Right ventricle myocardium superior (tissue), 1 donor: ENCODE measurements around the gene CAMTA1. TPM values are rescaled to one million over a fixed set of nuclear protein-coding genes. Genes with fewer than 3 reads are reported as not detected.
"Not testable (repeated sequence)": the region's sequence is repeated elsewhere in the genome, so short reads cannot be mapped to it uniquely, and the experiment has no call there.

ENCODE experiments used
- ATAC-seq: fragments of 200-7000 bp; cut with Tn5 transposase; one replicate; pipeline ENCODE4 v1.9.1; 2020; ENCODE audit warnings: mild to moderate bottlenecking; ENCODE audit not compliant: poor library complexity
- DNase-seq: peaks from one replicate; pipeline ENCODE4 v3.0.0-alpha.2; 2020
- intact Hi-C: fragments of 100-400 bp; cut with DNase I; formaldehyde crosslinking; loops from one replicate; pipeline ENCODE4 v1.11.2; 2022
- total RNA-seq: library from RNA; stranded (reverse); fragmentation: NEBNext Ultra II Directional; extraction: Animal tissue kit (Norgen Biotek cat#: 25700); gene quantifications from one replicate; pipeline ENCODE4 v1.2.1, GENCODE V29; 2021
- donor health status: DM: no; HTN: yes; CAD: no; lungs with severe emphysema.

The CAMTA1 gene
- total RNA-seq, 1 donor from 2014 or later = 153 TPM

DNA sequence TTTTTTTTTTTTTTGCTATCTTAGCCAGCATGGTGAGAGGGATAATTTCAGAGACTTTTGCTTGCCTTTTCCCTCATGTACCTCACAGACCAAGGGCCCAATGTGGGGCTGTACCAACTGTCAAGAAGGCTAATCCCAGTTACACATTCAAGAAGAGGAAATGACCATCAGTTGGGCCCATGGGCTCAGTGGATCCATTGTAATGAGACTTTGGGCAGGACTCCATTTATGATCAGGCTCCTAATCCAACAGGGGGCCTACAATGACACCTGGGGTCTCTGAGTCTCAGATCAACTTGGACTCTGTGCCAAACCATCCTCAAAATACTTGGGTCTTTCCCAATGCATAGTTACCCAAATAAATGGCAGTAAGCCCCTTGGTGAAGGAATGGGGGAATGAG, 535.4 kb downstream of the CAMTA1 start:
- DNase-seq = no peak
- intact Hi-C loops = no loop called here
- ATAC-seq = no peak

DNA sequence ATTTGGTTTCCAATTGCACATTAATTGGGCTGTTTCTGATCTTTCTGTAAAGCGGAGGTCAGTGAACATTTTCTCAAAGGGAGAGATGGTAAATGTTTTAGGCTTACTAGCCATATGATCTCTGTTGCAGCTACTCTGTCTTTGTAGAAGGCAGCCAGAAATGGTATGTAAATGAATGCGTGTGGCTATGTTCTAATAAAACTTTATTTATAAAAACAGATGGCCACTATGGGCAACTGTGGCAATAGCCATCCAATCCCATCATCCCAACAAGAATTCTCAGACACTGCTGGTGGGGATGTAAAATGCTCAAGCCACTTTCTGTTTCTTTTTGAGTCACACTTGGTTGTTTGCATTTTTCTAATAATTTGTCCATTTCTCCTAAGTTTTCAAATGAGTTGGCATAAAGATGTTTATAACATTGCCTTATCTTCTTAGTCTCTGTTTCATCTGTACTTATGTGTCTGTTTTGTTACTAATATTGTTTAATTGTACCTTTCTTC, 537.1 kb downstream of the CAMTA1 start:
- ATAC-seq = no peak
- DNase-seq = no peak

DNA sequence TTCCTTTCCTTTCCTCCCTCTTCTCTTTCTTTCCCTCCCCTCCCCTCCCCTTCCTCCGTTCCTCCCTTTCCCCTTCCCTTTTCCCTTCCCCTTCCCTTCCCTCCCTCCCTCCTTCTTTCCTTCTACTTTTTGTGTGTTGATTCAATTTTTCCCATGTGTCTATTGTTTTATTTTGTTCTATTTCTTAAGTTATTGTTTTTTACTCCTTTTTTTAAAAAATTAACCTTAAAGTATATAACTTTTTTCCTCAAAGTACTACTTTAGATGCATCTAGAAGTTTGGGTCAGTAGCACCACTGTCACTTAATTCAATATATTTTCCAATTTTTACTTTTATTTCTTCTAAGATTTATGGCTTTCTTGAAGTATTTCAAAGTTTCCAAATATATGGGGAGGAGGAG, 537.7 kb downstream of the CAMTA1 start:
- ATAC-seq = no peak
- DNase-seq = no peak
- intact Hi-C loops = no loop called here

More for the DNA sequence above, 537.1 kb downstream of the CAMTA1 start:
- intact Hi-C loops = no loop called here

DNA sequence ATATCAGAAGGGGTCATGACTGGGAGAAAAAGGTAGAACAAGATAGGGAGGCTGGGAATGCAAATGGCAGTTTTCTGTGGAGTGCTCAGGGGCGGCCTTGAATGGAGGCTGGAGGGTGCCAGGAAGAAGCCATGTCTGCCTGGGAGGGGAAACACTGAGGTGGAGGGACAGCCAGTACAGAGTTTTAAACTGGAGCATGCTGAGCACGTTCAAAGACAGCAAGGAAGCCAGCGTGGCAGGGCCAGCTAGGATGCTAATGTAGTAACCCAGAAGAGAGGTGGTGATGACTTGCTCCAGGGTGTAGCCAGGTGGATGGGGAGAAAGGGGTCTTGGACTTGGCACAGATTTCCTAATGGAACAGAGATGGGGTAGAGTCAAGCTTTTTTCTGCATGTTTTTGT, 540.0 kb downstream of the CAMTA1 start:
- no peak for ATAC-seq
- DNase-seq = no peak
- intact Hi-C loops = no loop called here

DNA sequence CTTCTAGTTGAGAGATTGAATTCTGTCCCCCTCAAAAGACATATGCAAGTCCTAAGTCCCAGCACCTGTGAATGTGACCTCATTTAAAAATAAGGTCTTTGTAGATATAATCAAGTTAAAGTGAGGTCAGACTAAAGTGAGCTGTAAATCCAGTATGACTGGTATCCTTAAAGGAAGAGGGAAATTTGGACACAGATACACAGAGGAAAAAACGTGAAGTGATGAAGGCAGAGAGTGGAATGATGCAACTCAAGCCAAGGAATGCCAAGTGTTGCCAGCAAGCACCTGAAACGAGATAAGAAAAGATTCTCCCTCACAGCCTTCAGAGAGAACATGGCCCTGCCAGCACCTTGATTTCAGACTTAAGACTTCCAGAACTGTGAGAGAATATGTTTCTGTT, 541.1 kb downstream of the CAMTA1 start:
- intact Hi-C loops = no loop called here
- no peak for DNase-seq
- ATAC-seq = no peak

DNA sequence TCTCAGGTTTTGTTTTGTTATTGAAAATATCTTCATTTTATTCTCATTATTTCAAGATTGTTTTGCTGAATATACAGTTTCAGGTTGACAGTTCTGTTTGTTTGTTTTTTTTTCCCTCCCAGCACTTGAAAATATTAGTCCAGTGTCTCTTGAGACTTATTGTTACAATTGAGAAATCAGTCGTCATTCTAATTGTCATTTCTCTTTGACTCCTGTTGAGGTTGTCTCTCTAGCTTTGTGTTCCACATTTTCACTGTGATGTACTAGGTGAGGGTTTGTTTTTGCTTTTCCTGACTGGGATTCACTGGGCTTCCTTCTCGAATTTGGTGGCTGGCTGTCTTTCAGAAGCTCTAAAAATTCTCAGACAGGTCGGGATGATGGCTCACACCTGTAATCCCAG, 542.6 kb downstream of the CAMTA1 start:
- no peak for ATAC-seq
- DNase-seq = no peak
- intact Hi-C loops = no loop called here

DNA sequence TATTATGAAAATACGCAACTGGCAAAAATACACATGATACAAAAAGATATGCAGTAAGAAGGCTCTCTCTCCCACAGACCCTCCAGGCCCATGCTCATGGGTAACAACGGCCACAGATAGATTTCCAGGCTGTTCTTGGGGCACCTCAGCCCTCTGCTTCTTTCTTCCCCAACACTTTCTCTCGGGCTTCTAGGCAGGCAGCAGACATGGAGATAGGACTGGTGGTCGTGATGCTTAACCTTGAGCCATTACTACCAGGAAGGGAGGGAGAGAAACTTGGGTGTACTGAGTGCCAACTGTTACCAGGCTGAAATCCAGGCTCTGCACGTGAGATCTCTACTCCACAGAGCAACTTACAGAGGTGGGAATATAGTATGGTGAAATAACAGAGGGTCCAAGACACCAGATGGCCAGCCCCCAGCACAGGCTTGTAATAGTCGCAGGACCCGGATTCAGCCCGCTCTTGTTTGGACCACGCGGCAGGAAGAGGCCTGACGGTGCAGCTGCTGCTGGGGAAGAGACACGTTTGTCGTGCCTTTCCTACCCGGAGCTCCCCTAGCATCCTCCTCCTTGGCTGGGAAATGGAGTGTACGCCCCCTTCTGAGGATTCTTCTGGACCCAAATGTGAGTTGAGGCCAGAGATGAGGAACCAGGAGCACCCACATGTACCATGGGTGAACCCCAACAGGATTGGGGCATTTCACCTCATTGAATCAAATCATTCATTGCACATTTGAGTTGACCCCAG, 544.8 kb downstream of the CAMTA1 start:
- DNase-seq (no peak), ATAC-seq (no peak)
- intact Hi-C loops = no loop called here

DNA sequence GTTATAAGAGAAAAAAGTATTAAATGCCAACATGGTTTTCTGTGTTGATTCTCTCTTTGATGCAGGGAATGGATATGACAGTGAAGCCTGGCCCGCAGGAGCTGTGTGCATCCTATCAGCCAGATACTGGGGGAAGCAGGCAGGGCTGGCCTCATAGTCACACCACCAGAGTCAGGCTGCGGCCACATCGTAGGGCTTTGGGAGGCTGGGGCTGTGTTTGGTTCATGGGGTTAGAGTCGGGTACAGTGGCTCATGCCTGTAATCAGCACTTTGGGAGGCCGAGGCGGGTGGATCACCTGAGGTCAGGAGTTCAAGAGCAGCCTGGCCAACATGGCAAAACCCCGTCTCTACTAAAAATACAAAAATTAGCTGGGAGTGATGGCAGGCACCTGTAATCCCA, 545.5 kb downstream of the CAMTA1 start:
- intact Hi-C loops, DNase-seq, ATAC-seq: not testable (repeated sequence)

DNA sequence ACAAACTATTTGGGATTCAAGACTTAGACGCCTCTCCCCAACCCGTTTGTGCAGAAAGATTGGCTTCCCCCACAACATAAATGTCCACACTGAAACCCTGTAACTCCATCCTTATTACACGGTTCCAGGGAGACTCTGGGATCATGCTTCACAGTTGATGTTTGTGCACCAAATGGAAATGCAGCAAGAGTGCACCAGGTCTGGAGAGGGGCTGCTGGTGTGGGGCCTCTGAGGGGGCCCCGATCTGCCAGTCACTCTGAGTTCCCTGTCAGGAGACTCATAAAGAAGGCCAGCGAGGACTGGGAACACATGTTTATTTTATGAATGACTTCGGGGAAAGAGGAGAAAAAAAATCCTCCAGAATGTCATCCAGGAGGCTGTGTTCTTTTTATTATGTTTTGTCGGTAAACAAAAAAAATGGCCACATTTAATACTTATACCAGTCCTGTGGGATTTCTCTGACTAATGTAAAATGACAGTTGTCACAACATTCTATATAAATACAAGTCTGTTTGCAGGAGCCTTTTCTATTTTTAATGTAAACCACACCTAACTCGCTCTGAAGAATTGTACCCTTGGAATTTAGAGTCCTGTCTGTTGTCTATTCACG, 546.8 kb downstream of the CAMTA1 start:
- intact Hi-C loops = no loop called here
- ATAC-seq (no peak), DNase-seq (no peak)

DNA sequence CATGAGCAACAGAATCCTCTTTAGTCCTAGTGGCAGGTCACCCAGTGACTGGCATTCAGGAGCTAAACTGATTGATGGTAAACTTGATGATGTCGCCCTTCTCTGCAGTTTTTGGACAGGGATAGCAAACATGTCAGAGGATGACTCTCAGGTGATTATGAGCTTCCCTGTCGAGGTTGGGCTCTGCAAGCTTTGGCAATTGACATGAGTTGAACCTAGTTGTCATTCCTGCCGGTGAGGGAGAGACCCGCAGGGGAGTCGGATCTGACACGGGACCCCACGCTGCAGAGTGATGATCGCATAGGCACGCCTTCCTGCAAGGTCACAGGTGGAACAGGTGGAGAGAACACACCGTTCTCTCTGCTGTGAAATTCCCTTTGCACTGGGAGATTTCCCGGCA, 547.8 kb downstream of the CAMTA1 start:
- ATAC-seq (no peak), DNase-seq (no peak)
- intact Hi-C loops = no loop called here

DNA sequence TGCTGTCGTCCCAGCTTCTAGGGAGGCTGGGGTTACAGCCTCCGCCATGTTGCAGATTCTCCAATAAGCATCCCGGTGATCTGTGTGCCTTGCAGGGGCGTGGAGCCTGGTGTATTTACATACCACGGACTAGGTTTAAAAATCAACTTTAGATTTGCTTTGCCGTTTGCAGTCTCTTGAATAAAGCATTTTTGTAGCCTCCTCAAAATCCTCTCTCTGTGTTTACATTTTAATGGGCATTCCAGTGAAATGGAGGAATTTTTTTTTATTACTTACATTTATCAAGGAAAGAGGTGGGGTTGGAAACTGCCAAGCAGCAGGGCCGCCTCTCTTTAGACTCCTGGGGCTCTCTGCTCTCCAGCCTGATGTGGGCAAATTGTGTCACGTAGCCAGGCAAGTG, 548.4 kb downstream of the CAMTA1 start:
- ATAC-seq (no peak), DNase-seq (no peak)
- intact Hi-C loops = no loop called here

DNA sequence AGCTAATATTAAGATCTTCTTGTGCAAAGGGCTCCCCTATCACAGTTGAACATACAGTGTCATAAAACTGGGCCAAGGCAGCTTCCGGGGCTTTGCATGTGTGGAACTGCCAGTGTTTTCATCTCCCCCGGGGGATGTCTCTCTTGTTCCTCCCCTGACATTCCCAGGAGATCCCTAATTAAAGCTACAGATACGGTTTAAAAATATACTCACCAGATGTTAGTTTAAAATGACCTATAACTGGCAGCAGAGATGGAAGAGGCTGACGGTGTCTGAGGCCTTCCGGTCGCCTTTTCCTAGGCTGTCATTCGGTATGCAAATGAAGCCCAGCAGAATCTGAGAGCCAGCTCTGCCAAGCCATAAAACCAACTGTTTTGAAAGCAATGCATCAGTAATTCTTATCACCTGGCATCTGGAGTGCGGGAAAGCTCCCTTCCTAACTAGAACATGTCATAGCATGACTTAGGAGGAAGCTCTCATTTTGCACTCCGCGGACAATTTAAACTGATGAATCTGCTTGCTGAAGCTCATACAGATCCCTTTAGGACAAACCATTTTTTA, 549.3 kb downstream of the CAMTA1 start:
- ATAC-seq (peak; percentile 53), DNase-seq (no peak)
- intact Hi-C loops = no loop called here

DNA sequence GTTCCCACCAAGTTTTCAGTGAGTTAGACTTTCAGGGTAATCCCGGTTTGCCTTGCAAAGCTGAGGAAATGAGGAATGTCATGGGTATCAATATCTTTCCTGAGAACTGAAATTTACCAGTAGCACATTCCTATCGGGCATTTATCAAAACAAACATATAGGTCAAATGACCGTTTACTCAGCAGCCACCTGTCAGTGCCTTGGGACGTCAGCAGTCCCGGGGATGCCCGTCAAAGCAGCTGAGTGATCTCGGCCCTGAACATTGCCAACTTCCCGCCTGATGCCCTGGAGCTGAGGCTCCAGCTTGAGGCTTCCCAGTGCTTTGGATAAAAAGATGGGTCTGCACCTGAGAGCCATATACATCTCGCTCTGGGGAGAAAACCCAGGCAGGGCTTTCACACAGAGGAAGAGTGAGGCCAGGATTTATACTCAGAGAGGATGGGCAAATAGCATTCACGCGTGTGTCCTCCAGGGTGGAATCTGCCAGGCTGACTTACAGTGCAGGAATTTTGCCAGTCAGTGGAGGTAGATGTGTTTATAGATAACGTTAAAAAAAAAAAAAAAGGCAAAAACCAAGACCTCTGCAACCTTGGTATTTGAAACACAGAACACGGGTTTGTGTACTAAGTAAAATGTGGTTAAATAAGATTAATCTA, 550.1 kb downstream of the CAMTA1 start:
- no peak for ATAC-seq
- intact Hi-C loops = no loop called here

DNA sequence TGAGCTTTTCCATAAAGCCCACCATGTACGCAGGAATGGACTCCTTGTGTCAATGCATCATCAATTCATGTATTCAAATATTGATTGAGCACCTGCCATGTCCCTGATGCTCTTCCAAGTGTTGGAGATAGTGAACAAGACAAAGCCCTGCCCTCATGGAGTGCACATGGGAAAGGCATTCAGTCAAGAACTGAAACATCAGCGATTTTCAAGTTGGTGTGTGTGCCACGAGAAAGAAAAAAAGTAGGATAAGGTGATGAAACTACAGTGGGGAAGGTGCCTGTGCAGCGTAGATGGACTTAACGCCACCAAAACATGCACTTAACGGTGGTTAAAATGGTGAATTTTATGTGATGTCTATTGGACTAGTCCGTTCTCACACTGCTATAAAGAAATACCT, 553.2 kb downstream of the CAMTA1 start:
- no peak for ATAC-seq
- intact Hi-C loops = no loop called here
- DNase-seq = no peak

More for the DNA sequence above, 550.1 kb downstream of the CAMTA1 start:
- no peak for DNase-seq

DNA sequence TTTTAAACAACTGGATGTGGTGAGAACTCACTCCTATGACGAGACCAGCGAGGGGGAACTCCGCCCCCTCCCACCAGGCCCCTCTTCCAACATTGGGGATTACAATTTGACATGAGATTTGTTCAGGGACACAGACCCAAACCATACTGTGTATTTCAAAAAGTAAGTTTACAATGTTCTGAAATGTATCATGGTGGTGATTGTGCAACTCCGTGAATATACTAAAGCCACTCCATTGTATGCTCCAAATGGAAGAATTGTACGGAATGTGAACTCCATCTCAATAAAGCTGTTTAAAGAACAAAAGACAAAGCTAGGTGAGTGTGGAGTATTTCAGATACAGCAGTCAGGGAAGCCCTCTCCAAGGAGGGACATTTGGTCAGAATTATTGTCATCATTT, 553.8 kb downstream of the CAMTA1 start:
- ATAC-seq (no peak), DNase-seq (no peak)
- intact Hi-C loops = no loop called here

DNA sequence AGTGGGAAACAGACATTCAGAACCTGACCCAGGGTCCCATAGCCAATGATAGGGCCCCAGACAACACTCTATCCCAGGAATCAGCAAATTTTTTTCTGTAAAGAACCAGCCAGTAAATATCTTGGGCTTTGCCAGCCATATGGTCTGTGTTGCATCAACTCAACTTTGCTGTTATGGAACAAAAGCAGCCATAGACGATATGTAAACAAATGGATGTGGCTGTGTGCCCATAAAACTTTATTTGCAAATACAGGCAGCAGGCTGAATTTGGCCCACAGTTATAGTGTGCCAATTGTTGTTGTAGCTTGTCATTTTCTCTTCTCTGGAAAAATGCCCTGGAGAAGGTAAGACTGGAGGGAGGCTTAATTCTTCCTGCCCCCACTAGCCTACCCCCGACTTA, 554.7 kb downstream of the CAMTA1 start:
- no peak for DNase-seq
- no peak for ATAC-seq
- intact Hi-C loops = no loop called here

DNA sequence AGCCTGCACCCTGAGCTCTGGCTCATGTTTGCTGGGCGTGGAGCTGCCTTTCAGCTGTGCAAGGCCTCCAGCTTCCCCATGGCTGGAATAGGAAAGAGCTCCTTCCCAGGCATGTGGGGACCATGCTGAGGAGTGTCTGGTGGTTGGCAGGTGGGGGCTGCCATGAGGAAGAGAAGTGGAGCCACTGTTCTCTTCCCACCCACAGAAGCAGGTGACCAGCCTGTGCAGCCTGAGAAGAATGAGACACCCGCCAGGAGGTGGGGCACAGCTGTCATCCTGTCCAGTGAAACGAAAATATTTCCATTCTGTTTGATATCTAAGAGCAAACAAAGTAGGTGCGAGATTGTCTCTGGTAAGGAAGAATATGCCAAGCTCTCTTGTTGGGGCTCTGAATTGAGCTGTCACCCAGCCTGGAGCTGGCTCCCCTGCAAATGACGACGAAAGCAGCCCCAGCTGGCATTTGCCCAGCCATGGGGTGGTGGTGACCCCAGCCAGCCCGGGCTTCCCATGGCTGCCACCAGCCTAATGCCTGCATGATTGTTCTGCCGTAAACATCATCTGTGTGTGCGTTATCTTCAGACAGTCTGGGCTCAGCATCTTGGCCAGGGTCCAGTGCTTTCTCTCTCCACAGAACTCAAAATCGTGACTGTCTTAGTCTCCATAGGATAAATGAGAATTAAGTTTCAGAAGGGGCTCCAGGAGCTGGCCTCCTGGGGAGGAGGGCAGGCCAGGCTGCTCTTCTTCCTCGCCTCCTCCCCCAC, 556.1 kb downstream of the CAMTA1 start:
- intact Hi-C loops = no loop called here
- ATAC-seq = peak; percentile 74
- no peak for DNase-seq

DNA sequence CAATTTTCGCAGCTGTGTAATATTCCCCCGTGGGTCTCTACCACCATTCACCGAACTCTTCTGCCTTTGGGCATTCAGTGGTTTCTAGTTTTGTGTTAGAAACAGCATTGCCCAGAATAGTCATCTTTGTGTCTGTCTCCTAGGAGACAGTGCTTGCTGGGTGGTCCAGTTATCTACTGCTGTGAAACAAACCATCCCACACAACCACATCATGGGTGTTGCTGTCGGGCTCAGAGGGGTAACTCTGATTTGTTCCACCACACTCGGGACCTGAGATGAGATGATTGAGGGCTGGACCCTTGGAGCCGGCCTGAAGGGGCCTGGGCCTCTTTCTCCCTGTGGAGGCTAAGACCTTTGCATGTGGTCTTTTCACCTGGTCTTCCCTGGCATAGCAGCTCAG, 558.6 kb downstream of the CAMTA1 start:
- intact Hi-C loops = no loop called here
- no peak for DNase-seq
- ATAC-seq = no peak

DNA sequence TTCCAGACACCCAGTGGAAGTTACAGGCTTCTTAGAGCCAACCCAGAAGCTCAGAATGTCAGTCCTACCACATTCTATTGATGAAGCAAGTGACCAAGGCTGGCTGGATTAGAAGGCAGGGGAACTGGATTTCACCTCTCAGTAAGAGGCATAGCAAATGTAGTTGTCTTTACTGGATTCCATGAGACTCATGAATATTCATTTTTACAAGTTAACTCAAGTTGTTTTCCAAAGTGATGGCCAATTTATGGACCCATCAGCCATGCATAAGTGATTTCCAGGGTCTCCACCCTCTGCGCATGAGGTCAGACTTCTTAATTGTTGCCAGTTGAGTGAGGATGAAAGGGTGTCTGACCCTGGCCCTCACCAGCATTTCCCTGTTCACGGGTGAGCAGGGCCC, 559.0 kb downstream of the CAMTA1 start:
- ATAC-seq (no peak), DNase-seq (no peak)
- intact Hi-C loops = no loop called here
